Body of pancreas (tissue), 4 donors: Measurements from ENCODE around the gene RAB44.

Experiments used
- POLR2A ChIP-seq, 3 donors: fragments of 450-650 bp; IDR thresholded peaks; one replicate each; pipeline ENCODE4 v1.6.1; 2016; ENCODE audit warnings: antibody characterized with exemption in 3 of 3, mild to moderate bottlenecking in 2 of 3
- TF ChIP-seq, protein P1 (sequence below), 7 experiments: fragments of 450-650 bp in 4 of 7; fragments of 200-600 bp in 3 of 7; sonication (generic) in 3 of 7; IDR thresholded peaks; one replicate each; pipeline ENCODE4 v1.5.1; 2016 to 2019; ENCODE audit warnings: antibody characterized with exemption in 7 of 7

DNA sequence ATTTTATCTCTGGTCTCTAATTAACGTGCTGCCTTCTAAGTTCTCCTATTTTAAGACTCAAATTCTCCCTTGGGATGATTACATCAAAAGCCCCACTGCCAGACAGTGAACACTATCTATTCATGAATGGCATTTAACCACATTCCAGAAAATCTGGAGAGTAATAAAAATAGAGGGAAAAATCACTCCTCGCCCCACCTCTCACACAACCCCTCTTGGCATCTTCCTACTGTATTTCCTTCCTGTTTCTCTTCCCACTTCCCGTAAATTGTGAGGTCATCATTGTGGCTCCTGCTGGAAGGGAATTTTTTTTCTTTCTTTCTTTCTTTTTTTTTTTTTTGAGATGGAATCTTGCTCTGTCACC lies 31.5 kb downstream of the RAB44 start:
- TF ChIP-seq, protein P1, sequence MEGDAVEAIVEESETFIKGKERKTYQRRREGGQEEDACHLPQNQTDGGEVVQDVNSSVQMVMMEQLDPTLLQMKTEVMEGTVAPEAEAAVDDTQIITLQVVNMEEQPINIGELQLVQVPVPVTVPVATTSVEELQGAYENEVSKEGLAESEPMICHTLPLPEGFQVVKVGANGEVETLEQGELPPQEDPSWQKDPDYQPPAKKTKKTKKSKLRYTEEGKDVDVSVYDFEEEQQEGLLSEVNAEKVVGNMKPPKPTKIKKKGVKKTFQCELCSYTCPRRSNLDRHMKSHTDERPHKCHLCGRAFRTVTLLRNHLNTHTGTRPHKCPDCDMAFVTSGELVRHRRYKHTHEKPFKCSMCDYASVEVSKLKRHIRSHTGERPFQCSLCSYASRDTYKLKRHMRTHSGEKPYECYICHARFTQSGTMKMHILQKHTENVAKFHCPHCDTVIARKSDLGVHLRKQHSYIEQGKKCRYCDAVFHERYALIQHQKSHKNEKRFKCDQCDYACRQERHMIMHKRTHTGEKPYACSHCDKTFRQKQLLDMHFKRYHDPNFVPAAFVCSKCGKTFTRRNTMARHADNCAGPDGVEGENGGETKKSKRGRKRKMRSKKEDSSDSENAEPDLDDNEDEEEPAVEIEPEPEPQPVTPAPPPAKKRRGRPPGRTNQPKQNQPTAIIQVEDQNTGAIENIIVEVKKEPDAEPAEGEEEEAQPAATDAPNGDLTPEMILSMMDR (IDR thresholded peaks at IDR 0.05), result no peak
- no peak for TF ChIP-seq POLR2A (IDR thresholded peaks at IDR 0.05)
